ENCODE measurements around the gene RGL4.
A peak's percentile ranks its signal among the peaks of the same experiment; 100 is the strongest.
"Not testable (repeated sequence)": the region's sequence is repeated elsewhere in the genome, so short reads cannot be mapped to it uniquely, and the experiment has no call there.

The RGL4 gene

GRCh38 chr22:23700706-23701105 is 9.9 kb downstream of the RGL4 start:
- DNase-seq, result no peak

- no peak for DNase-seq
These were observed 13.2 kb downstream of the RGL4 start for GRCh38 chr22:23704062-23704461.

GRCh38 chr22:23704829-23705228 is 14.0 kb downstream of the RGL4 start:
- no peak for DNase-seq

- DNase-seq, result no peak
These were observed 14.5 kb downstream of the RGL4 start for GRCh38 chr22:23705358-23705757.

GRCh38 chr22:23708270-23708669 is 17.5 kb downstream of the RGL4 start:
- DNase-seq, result no peak

- no peak for DNase-seq
These were observed 18.3 kb downstream of the RGL4 start for GRCh38 chr22:23709107-23709506.

- DNase-seq, result no peak
These were observed 21.4 kb downstream of the RGL4 start for GRCh38 chr22:23712256-23712655.

- DNase-seq, result no peak
These were observed 23.1 kb downstream of the RGL4 start for GRCh38 chr22:23713696-23714595.

GRCh38 chr22:23714596-23715578 is 24.1 kb downstream of the RGL4 start:
- DNase-seq, result peak; percentile 10

GRCh38 chr22:23715806-23716375 is 25.1 kb downstream of the RGL4 start:
- no peak for DNase-seq

- DNase-seq, result peak; percentile 82
These were observed 26.3 kb downstream of the RGL4 start for GRCh38 chr22:23716811-23717801.

GRCh38 chr22:23718371-23719165 is 27.8 kb downstream of the RGL4 start:
- DNase-seq, result no peak

GRCh38 chr22:23720855-23721254 is 30.0 kb downstream of the RGL4 start:
- no peak for DNase-seq

GRCh38 chr22:23722160-23722559 is 31.3 kb downstream of the RGL4 start:
- no peak for DNase-seq

- DNase-seq, result no peak
These were observed 31.9 kb downstream of the RGL4 start for GRCh38 chr22:23722724-23723123.

GRCh38 chr22:23728108-23728507 is 37.3 kb downstream of the RGL4 start:
- not testable (repeated sequence) for DNase-seq

GRCh38 chr22:23737696-23738095 is 46.9 kb downstream of the RGL4 start:
- no peak for DNase-seq

- no peak for DNase-seq
These were observed 51.9 kb downstream of the RGL4 start for GRCh38 chr22:23742505-23743264.

- DNase-seq, result no peak
These were observed 52.5 kb downstream of the RGL4 start for GRCh38 chr22:23743303-23743705.

GRCh38 chr22:23744001-23744400 is 53.2 kb downstream of the RGL4 start:
- no peak for DNase-seq

All from stimulated activated CD4-positive, alpha-beta T cell treated with anti-CD3 and anti-CD28 coated beads, Interleukin-4, amount 100 ng/mL, for 1 hour (primary cell).